ENCODE results near the gene AMOT.

DNA sequence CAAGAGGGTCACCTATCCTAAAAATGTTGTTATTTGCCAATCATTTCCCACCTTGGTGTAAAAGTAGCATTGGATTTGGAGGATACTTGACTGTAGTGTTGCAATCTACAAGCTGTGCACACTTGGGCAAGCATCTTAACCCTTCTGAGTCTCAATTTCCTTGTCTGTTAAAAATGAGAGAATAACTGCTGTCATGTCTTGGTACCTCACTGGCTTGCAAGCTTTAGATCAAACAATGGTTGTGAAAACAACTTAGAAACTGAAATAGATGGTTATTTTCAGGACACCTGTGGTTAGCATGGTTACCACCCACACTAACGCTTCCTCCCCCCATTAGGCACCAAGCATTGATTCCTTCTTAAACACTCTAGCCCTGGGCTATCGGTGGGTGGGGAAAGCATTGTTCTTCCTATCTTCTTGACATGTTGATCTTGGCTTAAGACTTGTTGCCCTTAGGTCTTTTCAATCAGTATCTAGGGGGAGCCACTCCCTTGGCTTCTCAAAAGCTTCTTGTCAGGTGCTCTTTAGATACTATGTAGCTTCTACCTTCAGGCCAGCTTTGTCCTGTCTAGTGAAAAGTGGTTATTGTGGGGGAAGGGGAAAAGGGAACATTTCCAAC lies 10.6 kb upstream of the AMOT start:
- TF ChIP-seq CEBPB (IDR thresholded peaks at IDR 0.05; ENCODE audit: borderline replicate concordance in 1 of 2, low read depth in 2 of 2, low read length in 2 of 2) (peak in 1 of 2 experiments; percentile 5; a peak in 1 of 4 replicates), FOXM1 (IDR thresholded peaks at IDR 0.05; ENCODE audit: low read depth, low read length) (peak; percentile 40), SIX5 (IDR thresholded peaks at IDR 0.05; ENCODE audit: low read depth, low read length, severe bottlenecking) (no peak), MYC (IDR thresholded peaks at IDR 0.05; ENCODE audit: insufficient read depth, insufficient read length, insufficient replicate concordance, low read length, severe bottlenecking) (no peak), PAX8 (IDR thresholded peaks at IDR 0.05) (no peak), JUND (IDR thresholded peaks at IDR 0.05; ENCODE audit: low read depth, low read length) (no peak), RAD21 (IDR thresholded peaks at IDR 0.05; ENCODE audit: insufficient read depth, low read depth, low read length) (0 out of 2 replicates have a peak, but pooled peaks have one; percentile 1), YY1 (IDR thresholded peaks at IDR 0.05; ENCODE audit: low read depth, low read length) (no peak), BRCA1 (IDR thresholded peaks at IDR 0.05; ENCODE audit: low read depth, low read length) (no peak), RFX5 (IDR thresholded peaks at IDR 0.05; ENCODE audit: low read depth, low read length) (no peak), GABPA (IDR thresholded peaks at IDR 0.05; ENCODE audit: low read depth) (0 out of 2 replicates have a peak, but pooled peaks have one; percentile 8)
- TF ChIP-seq, protein P1, sequence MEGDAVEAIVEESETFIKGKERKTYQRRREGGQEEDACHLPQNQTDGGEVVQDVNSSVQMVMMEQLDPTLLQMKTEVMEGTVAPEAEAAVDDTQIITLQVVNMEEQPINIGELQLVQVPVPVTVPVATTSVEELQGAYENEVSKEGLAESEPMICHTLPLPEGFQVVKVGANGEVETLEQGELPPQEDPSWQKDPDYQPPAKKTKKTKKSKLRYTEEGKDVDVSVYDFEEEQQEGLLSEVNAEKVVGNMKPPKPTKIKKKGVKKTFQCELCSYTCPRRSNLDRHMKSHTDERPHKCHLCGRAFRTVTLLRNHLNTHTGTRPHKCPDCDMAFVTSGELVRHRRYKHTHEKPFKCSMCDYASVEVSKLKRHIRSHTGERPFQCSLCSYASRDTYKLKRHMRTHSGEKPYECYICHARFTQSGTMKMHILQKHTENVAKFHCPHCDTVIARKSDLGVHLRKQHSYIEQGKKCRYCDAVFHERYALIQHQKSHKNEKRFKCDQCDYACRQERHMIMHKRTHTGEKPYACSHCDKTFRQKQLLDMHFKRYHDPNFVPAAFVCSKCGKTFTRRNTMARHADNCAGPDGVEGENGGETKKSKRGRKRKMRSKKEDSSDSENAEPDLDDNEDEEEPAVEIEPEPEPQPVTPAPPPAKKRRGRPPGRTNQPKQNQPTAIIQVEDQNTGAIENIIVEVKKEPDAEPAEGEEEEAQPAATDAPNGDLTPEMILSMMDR (IDR thresholded peaks at IDR 0.05 in 2 of 3, conservative IDR thresholded peaks at IDR 0.05 in 1 of 3; ENCODE audit: control insufficient read depth in 2 of 3, extremely low read depth in 1 of 3, insufficient read depth in 1 of 3, low read depth in 3 of 3, low read length in 3 of 3): no peak; a peak in 1 of 6 replicates
- TF ChIP-seq, protein P2, sequence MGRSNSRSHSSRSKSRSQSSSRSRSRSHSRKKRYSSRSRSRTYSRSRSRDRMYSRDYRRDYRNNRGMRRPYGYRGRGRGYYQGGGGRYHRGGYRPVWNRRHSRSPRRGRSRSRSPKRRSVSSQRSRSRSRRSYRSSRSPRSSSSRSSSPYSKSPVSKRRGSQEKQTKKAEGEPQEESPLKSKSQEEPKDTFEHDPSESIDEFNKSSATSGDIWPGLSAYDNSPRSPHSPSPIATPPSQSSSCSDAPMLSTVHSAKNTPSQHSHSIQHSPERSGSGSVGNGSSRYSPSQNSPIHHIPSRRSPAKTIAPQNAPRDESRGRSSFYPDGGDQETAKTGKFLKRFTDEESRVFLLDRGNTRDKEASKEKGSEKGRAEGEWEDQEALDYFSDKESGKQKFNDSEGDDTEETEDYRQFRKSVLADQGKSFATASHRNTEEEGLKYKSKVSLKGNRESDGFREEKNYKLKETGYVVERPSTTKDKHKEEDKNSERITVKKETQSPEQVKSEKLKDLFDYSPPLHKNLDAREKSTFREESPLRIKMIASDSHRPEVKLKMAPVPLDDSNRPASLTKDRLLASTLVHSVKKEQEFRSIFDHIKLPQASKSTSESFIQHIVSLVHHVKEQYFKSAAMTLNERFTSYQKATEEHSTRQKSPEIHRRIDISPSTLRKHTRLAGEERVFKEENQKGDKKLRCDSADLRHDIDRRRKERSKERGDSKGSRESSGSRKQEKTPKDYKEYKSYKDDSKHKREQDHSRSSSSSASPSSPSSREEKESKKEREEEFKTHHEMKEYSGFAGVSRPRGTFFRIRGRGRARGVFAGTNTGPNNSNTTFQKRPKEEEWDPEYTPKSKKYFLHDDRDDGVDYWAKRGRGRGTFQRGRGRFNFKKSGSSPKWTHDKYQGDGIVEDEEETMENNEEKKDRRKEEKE (IDR thresholded peaks at IDR 0.05): no peak
